ENCODE measurements around the gene MUC21.

Gene MUC21

DNA sequence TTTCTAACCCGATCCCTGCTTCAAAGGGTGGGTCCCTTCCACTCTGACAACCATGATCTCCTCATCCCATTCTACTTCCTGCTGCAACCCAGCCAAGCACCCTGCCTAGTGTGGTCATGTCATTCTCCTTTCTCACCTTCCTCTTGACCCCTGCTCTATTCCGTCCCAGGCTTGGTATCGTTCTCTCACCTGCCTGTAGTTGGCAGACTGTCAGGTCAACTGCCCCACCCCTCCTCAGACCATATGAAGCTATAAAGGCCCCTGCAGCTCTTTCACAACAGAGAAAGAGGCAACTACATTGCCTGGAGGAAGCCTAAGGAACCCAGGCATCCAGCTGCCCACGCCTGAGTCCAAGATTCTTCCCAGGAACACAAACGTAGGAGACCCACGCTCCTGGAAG is at the start of gene MUC21:
Gene MUC21, plus strand, starts transcription at position 280 of the 400 bp plus-strand sequence. CDS start 241 bp downstream, outside the sequence.
- DNase-seq (ENCODE audit: low spot score) = no peak

DNA sequence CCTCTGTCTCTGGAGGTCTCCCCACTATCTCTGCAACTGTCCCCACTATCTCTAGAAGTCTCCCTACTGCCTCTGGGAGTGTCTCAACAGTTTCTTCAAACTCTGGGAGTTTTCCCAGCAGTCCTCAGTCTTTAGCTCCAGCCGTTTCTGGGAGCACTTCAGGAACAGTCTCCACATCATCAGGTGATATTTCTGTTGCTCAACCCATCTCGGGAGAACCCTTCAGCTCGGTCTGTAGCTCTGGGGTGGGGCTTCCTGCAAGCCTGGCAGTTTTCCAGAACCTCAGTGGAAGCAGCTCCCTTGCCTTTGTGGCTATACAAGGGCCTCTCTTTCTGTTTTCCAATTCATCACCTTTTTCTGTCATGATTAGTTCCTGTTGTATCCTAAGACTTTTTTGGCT is 48.5 kb upstream of the MUC21 start:
- no peak for DNase-seq (ENCODE audit: low spot score)

DNA sequence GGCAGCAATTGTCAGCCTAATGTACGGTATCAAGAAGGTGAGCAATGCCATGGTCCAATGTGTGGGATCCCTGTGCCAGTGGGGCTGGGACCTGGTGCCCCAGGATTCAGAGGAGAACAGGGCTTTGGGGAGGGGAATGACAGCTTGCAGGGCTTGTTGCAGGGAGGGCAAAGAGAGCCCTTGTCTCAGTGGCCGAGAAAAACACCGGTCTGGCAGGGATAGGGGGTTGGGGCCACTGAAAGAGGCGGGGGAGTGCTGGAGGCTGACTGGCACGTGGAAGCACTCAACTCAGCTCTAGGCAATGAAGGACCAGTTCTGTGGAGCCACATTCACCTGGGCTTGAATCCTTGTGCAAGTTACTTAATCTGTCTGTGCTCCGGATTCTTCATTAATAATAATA is 46.3 kb upstream of the MUC21 start:
- DNase-seq (ENCODE audit: low spot score) = no peak

- no peak for DNase-seq (ENCODE audit: low spot score)
Measured at GRCh38 chr6:30938730-30939129, 44.8 kb upstream of the MUC21 start.

DNA sequence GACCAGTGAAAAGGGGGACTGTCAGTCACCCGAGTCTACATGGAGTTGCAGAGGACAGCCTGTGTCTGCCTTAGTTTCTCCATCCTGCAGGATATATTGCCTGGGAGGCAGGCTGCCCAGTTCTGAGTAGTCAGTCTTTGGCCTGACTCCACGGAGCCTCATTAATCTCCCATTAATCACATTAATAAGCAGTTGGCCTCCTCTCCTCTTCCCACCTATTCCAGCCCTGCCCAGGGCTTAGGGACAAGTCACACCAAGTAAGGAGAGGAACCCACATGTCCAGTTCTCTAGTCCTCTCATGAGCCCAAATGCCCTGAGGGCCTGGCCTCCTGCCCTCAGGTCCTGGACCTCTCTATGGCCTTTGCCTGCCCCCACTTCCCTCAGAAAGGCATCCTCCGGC is 44.0 kb upstream of the MUC21 start:
- no peak for DNase-seq (ENCODE audit: low spot score)

DNA sequence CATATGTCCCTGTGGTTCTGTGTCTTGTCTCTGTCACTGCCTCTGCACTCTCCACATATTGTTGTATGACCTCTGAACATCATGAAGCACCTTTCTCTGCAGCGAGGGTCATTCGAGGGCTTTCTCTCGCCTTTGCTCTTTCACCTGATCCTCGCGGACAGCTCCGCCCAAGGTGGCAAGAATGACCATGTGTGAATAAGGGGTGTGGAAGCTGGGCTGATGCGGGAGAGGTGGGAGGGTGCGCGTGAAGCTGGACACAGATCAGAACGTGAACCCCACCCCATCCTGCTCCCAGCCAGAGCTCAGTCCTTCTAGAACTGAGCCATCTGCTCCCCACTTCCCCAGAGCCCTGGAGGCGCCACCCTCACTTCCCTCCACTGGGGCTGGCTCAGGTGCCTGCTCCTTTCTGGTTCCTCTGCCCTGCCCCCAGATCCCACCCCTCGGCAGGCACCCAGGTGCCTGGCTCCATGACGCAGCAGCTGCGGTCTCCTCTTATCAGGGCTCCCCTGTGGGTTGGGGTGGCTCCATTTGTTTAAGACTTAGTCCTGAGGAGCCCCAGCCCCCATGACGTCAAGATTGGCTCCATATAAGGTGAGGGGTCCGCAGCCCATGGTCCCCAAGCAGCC is 43.0 kb upstream of the MUC21 start, which contains the start of gene MUCL3:
Gene MUCL3, plus strand, starts transcription at position 613 of the 626 bp plus-strand sequence. CDS start 27 bp downstream, outside the sequence.
- no peak for DNase-seq (ENCODE audit: low spot score)

GRCh38 chr6:30942338-30943060 is 41.0 kb upstream of the MUC21 start:
- DNase-seq (ENCODE audit: low spot score) = peak; percentile 94

DNA sequence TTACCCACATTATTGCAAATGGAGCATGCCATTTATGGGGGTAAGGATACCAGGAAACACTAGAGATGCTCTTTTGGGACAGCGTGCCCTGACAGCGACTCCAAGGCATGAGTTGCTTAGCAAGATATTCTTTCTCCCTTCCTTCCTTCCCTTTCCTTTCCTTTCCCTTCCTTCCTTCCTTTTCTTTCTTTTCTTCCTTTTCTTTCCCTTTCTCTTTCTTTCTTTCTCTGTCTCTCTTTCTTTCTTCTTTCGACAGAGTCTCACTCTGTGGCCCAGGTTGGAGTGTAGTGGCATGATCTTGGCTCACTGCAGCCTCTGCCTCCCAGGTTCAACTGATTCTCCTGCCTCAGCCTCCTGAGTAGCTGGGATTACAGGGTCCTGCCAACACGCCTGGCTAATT is 39.5 kb upstream of the MUC21 start:
- DNase-seq (ENCODE audit: low spot score) = no peak

GRCh38 chr6:30945281-30945680 is 38.2 kb upstream of the MUC21 start:
- DNase-seq (ENCODE audit: low spot score) = no peak

GRCh38 chr6:30947231-30947630 is 36.3 kb upstream of the MUC21 start:
- no peak for DNase-seq (ENCODE audit: low spot score)

DNA sequence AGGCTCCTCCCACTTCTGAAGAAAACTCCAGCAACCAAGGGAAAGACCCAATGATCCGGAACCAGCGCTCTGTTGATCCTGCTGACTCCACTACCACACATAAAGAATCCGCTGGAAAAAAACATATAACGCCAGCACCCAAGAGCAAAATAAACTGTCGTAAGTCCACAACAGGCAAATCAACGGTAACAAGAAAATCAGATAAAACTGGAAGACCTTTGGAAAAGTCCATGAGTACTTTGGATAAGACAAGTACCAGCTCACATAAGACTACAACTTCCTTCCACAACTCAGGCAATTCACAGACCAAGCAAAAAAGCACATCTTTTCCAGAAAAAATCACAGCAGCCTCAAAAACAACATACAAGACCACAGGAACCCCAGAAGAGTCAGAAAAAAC is 34.7 kb upstream of the MUC21 start:
- DNase-seq (ENCODE audit: low spot score) = no peak

DNA sequence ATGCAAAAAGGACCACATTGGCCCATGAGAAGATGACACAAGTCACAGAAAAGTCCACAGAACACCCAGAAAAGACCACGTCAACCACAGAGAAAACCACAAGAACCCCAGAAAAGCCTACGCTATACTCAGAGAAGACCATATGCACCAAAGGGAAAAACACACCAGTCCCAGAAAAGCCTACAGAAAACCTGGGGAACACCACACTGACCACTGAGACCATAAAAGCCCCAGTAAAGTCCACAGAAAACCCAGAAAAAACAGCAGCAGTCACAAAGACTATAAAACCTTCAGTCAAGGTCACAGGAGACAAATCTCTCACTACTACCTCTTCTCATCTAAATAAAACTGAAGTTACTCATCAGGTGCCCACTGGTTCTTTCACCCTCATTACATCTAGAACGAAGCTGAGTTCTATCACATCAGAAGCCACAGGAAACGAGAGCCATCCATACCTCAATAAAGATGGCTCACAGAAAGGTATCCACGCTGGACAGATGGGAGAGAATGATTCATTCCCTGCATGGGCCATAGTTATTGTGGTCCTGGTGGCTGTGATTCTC is 31.5 kb upstream of the MUC21 start:
- DNase-seq (ENCODE audit: low spot score) = no peak

DNA sequence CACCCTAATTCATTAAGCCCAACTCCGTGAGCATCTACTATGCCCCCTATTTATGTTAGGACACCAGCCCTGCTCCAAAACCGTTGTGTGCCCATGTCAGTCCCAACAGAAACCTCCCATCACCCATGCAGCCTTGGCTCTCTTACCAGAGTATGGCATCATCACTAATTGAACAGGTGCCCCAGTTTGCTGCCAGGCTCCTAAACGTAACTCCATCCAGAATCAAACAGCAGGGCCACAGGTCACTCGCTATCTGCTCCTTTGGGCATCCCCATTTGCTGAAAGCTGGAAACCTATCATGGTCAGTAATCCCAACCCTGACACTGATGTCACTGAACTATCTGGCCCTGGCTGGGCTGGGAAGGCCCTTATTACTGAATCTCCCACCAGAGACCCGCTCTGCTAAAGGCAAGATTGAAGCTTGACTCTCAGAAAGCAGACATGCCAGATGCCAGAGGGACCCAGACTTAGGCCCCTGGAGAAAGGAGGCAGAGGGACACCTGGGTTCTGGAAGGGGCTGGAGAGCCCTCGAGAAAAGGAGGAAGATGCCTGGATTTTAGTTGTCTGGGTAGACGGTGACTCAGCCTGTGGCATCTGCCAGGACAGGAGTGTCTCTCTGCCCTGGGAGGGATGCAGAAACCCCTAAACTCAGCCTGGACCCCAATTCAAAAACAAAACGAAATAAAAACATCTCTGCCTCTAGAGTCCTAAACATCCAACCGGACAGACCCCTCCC is 28.7 kb upstream of the MUC21 start:
- DNase-seq (ENCODE audit: low spot score) = no peak

DNA sequence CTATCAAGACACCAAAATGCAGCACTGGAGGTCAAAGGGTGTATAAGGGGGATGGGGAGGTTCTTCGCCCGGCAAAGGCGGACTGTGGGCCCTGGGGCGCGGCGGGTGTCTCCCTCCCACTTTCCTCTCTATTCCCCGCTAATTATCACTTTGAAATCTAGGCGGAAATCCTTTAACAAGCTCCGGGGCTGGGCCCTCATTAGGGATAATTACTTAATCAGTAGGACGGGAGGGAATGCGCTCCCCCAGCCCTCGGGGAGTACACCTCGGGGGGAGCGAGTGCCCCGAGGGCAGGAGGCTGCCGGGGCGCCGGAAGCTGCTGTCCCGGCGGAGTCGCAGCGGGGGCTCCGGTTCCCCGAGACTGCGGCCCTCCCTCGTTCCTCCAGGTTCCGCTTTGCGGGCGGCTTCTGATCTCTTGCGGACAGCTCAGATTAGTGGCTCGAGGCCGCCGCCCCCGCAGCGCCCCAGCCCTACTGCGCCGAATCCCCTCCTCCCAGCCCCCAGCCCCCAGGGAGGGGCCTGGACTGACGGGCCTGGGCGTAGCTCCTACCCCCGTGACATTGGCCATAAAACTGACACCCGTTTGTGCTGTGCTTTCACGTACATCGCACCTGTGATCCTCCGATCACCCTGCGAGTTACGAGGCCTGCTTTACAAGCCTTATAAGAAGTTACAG is 28.0 kb upstream of the MUC21 start:
- no peak for DNase-seq (ENCODE audit: low spot score)

GRCh38 chr6:30957716-30958115 is 25.8 kb upstream of the MUC21 start:
- peak; percentile 55 for DNase-seq (ENCODE audit: low spot score)

DNA sequence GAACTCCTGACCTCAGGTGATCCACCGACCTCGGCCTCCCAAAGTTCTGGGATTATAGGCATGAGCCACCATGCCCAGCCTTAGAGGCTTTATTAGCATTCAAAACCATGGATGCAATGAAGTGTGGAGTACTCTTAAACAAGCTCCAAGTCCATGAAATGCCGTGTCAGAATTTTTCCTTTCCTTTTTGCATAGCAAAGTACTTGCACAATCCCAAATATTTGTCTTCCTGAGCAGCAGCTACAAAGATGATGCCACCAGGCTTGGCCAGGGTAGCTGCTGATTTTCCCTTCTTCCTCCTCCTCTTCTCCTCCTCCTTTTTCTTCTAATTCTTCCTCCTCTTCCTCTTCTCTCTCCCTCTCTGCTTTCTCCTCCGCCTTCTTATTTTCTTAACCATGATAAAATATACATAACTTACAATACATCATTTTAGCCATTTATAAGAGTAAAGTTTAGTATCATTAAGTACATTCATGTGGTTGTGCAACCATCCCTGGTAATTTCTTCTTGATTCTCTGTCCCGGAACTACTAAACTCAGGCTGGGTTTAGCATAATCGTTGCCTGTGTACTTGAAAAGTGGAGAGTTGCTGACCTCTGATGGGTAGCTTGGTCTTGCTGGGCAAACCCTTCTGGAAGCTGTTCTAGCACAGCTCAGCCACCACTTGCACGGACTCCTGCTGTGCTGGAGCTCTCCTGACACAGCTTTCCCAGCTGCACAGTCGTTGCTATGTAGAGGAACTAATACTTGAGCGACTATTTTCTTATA is 22.4 kb upstream of the MUC21 start:
- DNase-seq (ENCODE audit: low spot score) = no peak

- DNase-seq (ENCODE audit: low spot score) = no peak
Measured at GRCh38 chr6:30962716-30963115, 20.8 kb upstream of the MUC21 start.

- no peak for DNase-seq (ENCODE audit: low spot score)
Measured at GRCh38 chr6:30963641-30964040, 19.9 kb upstream of the MUC21 start.

- no peak for DNase-seq (ENCODE audit: low spot score)
Measured at GRCh38 chr6:30964075-30964474, 19.4 kb upstream of the MUC21 start.

- DNase-seq (ENCODE audit: low spot score) = no peak
Measured at GRCh38 chr6:30965140-30965601, 18.3 kb upstream of the MUC21 start.

DNA sequence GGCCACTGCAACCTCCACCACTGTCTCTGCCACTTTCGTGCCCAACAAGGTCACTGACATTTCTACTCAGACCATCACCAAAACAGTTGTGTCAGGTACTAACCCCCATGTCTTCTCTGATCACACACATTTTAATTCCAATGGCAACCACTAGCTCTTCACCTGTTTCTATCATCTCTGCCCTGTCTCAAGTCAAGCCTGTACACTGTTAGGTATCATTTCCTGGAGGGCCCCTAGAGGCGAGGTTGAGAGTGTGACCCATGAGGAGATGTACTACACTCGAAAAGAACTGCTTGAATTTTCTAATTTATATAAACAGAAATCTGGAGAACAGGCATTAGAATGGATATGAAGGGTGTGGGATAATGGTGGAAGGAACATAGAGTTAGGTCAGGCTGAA is 17.4 kb upstream of the MUC21 start:
- DNase-seq (ENCODE audit: low spot score) = no peak

All from COLO829 (cell line).